Measurements from ENCODE around the gene FAM114A1. TPM values are rescaled to one million over a fixed set of nuclear protein-coding genes. Genes with fewer than 3 reads are reported as not detected.
A peak's percentile ranks its signal among the peaks of the same experiment; 100 is the strongest.

The FAM114A1 gene
- polyA plus RNA-seq, 3 donors: 3.2 to 12.0 (median 4.1) TPM

- H4K20me1 ChIP-seq (ENCODE audit: insufficient read depth, low read length): no peaks in the 10 kb centered on the region
- peaks cover 4 to 11% of the 10 kb centered on the region in 2 donors for H3K36me3 ChIP-seq (replicated peaks in 1 of 2; ENCODE audit: control insufficient read depth in 1 of 2, insufficient read depth in 2 of 2, low read length in 2 of 2)
- Mint-ChIP-seq H3K27ac (peak overlapping the region in 1 of 7 donors; percentile 43), H3K4me3 (no peak overlapping the region), H3K9me3 (peaks cover 0 to 2% (median 0%) of the 10 kb centered on the region in 7 donors), H3K27me3 (ENCODE audit: low read depth in 3 of 3) (peaks cover 0 to 2% (median 0%) of the 10 kb centered on the region in 3 donors), H3K36me3 (peaks cover 6 to 12% of the 10 kb centered on the region in 2 donors), H3K4me1 (no peaks in the 10 kb centered on the region)
- no peaks in the 10 kb centered on the region for H3K79me2 ChIP-seq (ENCODE audit: insufficient read depth, low read length)
- no peak overlapping the region for H2AFZ ChIP-seq (ENCODE audit: insufficient read depth, low read depth, low read length, poor library complexity, severe bottlenecking)
- no peaks in the 10 kb centered on the region for H3K27me3 ChIP-seq (ENCODE audit: control insufficient read depth in 2 of 2, insufficient read depth in 2 of 2, low read length in 2 of 2)
- DNase-seq: no peak
- H3K9me3 ChIP-seq (replicated peaks in 1 of 2; ENCODE audit: control insufficient read depth in 1 of 2, insufficient read depth in 1 of 2, low read length in 2 of 2): no peaks in the 10 kb centered on the region
- no peak overlapping the region for H3K4me2 ChIP-seq (replicated peaks; ENCODE audit: extremely low read depth, low read length, poor library complexity, severe bottlenecking)
- H3K9ac ChIP-seq (ENCODE audit: insufficient read depth, low read length, poor library complexity, severe bottlenecking): no peak overlapping the region
- no peak overlapping the region for H3K27ac ChIP-seq (ENCODE audit: low read depth in 1 of 2, low read length in 2 of 2)
- intact Hi-C loops (cut with micrococcal nuclease): no loop called here
- H3K4me3 ChIP-seq (replicated peaks in 1 of 3; ENCODE audit: low read depth in 2 of 3, low read length in 3 of 3): no peak overlapping the region
- WGBS (ENCODE audit: insufficient coverage): 4% methylated on average over 3 of the region's 5 CpGs
- TF ChIP-seq CTCF (IDR thresholded peaks at IDR 0.05): no peak
- no peaks in the 10 kb centered on the region for H3K4me1 ChIP-seq (ENCODE audit: control insufficient read depth in 1 of 2, insufficient read depth in 2 of 2, low read length in 2 of 2)
These were observed 81.9 kb downstream of the FAM114A1 start for GRCh38 chr4:38949411-38950051.

DNA sequence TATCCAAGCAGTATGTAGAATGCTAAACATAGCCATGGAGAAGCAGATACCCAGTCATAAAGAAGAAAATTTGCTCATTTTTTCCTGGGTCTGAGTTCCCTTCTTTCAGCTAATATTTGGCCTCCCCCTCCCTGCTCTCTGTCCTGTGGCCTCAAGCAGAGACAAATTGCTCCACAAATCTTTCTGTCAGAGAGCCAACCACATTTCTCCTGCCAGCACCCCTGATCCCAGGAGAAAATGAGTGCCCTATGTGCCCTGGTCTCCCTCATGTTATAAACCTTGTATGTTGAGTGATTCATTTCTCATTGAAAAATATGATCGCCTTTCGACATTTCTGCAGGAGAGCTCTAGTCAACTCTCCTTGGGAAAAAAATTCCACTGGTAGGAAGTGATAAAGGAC, 82.6 kb downstream of the FAM114A1 start:
- no peak overlapping the region for H3K27ac Mint-ChIP-seq

More for the DNA sequence above, 82.6 kb downstream of the FAM114A1 start:
- Histone ChIP-seq H3K27ac (ENCODE audit: low read depth in 1 of 2, low read length in 2 of 2) (no peak overlapping the region), H3K36me3 (replicated peaks in 1 of 2; ENCODE audit: control insufficient read depth in 1 of 2, insufficient read depth in 2 of 2, low read length in 2 of 2) (peaks cover 2 to 5% of the 10 kb centered on the region in 2 donors), H3K9ac (ENCODE audit: insufficient read depth, low read length, poor library complexity, severe bottlenecking) (no peak overlapping the region), H3K4me2 (replicated peaks; ENCODE audit: extremely low read depth, low read length, poor library complexity, severe bottlenecking) (no peak overlapping the region), H3K4me1 (ENCODE audit: control insufficient read depth in 1 of 2, insufficient read depth in 2 of 2, low read length in 2 of 2) (no peaks in the 10 kb centered on the region), H2AFZ (ENCODE audit: insufficient read depth, low read depth, low read length, poor library complexity, severe bottlenecking) (no peak overlapping the region), H3K79me2 (ENCODE audit: insufficient read depth, low read length) (no peaks in the 10 kb centered on the region), H4K20me1 (ENCODE audit: insufficient read depth, low read length) (no peaks in the 10 kb centered on the region), H3K9me3 (replicated peaks in 1 of 2; ENCODE audit: control insufficient read depth in 1 of 2, insufficient read depth in 1 of 2, low read length in 2 of 2) (no peaks in the 10 kb centered on the region), H3K4me3 (replicated peaks in 1 of 3; ENCODE audit: low read depth in 2 of 3, low read length in 3 of 3) (no peak overlapping the region), H3K27me3 (ENCODE audit: control insufficient read depth in 2 of 2, insufficient read depth in 2 of 2, low read length in 2 of 2) (no peaks in the 10 kb centered on the region)
- no CpG with 5 or more reads among the region's 2 CpGs for WGBS (ENCODE audit: insufficient coverage)
- TF ChIP-seq CTCF (IDR thresholded peaks at IDR 0.05): no peak
- intact Hi-C loops (cut with micrococcal nuclease): no loop called here
- no peak for DNase-seq
- Mint-ChIP-seq H3K9me3 (peaks cover 0 to 2% (median 0%) of the 10 kb centered on the region in 7 donors), H3K4me1 (no peaks in the 10 kb centered on the region), H3K36me3 (peaks cover 2 to 5% of the 10 kb centered on the region in 2 donors), H3K4me3 (no peak overlapping the region), H3K27me3 (ENCODE audit: low read depth in 3 of 3) (peaks cover 0 to 2% (median 0%) of the 10 kb centered on the region in 3 donors)
